ENCODE data around the gene RILPL1.
"Not testable (repeated sequence)": the region's sequence is repeated elsewhere in the genome, so short reads cannot be mapped to it uniquely, and the experiment has no call there.

The RILPL1 gene

DNA sequence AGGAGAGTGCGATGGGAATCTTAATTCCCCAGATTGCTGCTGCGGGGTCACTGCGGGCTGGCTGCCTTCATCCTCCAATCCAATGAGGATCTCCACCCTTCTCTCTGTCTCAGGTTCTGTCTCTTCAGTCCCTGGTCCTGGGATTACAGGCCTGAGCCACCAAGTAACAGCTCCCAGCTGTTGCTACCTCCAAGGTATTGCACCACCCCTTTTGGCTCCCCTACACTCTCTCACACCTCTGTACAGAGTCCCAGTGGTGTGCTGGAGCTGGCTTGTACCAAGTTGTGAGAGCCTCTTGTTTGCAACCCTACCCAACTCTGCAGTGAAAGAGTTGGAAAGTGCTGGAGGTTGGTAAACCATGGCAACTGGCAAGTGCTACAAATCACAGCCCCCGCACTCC lies 10.0 kb upstream of the RILPL1 start:
- H3K9ac ChIP-seq (ENCODE audit: insufficient read length, low read depth): no peak overlapping the region
- H3K27me3 ChIP-seq (ENCODE audit: insufficient read depth, insufficient read length): no peaks in the 10 kb centered on the region
- no peak for DNase-seq (ENCODE audit: low read depth, low spot score)
- peaks cover 8% of the 10 kb centered on the region; the same call in 1 of the 2 replicates for H3K9me3 ChIP-seq (ENCODE audit: insufficient read depth, low read length)
- H3K4me3 ChIP-seq (ENCODE audit: insufficient read length, low read depth): no peak overlapping the region
- TF ChIP-seq ZNF274 (IDR thresholded peaks at IDR 0.05; ENCODE audit: low read depth, low read length): no peak
- no peaks in the 10 kb centered on the region for H3K36me3 ChIP-seq (ENCODE audit: insufficient read depth, insufficient read length, low read length)
- H3K4me1 ChIP-seq (ENCODE audit: insufficient read depth, insufficient read length): no peaks in the 10 kb centered on the region

DNA sequence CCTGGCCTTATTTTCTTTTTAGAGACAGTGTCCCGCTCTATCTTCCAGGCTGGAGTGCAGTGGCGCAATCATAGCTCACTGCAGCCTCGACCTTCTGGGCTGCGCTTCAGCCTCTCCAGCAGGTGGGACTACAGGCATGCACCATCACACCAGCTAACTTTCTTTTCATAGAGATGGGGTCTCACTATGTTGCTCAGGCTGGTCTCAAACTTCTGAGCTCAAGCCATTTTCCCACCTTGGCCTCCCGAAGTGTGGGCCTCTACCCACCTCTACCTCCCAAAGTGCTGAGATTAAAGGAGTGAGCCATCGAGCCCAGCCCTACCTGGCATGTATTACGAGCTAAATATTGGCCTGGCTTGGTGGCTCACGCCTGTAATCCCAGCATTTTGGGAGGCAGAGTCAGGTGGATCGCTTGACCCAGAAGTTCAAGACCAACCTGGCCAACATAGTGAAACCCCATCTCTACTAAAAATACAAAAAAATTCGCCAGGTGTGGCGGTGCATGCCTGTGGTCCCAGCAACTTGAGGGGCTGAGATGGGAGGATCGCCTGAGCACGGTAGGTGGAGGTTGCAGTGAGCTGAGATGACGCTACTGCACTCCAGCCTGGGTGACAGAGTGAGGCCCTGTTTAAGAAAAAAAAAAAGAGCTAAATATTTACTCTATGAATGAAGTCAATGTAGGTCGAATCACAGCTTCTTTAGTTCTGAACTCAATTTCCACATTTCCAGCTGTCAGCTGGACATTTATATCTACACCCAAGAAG lies 7.6 kb upstream of the RILPL1 start:
- Histone ChIP-seq H3K27me3 (ENCODE audit: insufficient read depth, insufficient read length) (no peaks in the 10 kb centered on the region), H3K36me3 (ENCODE audit: insufficient read depth, insufficient read length, low read length) (no peaks in the 10 kb centered on the region), H3K9me3 (ENCODE audit: insufficient read depth, low read length) (no peaks in the 10 kb centered on the region), H3K4me3 (ENCODE audit: insufficient read length, low read depth) (no peak overlapping the region), H3K4me1 (ENCODE audit: insufficient read depth, insufficient read length) (no peaks in the 10 kb centered on the region), H3K9ac (ENCODE audit: insufficient read length, low read depth) (no peak overlapping the region)
- no peak for TF ChIP-seq YY1 (IDR thresholded peaks at IDR 0.05; ENCODE audit: insufficient read depth, insufficient read length)
- DNase-seq (ENCODE audit: low read depth, low spot score): no peak

DNA sequence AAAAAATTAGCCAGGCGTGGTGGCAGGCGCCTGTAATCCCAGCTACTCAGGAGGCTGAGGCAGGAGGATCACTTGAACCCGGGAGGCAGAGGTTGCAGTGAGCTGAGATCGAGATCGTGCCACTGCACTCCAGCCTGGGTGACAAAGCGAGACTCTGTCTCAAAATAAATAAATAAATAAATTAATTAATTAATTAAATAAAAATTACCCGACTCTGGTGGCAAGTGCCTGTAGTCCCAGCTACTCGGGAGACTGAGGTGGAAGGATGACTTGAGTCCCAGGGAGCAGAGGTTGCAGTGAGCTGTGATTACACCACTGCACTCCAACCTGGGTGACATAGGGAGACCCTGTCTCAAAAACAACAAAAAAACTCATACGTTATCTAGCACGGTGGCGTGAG lies 2.4 kb upstream of the RILPL1 start:
- not testable (repeated sequence) for H3K9me3 ChIP-seq (ENCODE audit: insufficient read depth, low read length); H3K9ac ChIP-seq (ENCODE audit: insufficient read length, low read depth); H3K4me3 ChIP-seq (ENCODE audit: insufficient read length, low read depth); H3K4me1 ChIP-seq (ENCODE audit: insufficient read depth, insufficient read length); DNase-seq (ENCODE audit: low read depth, low spot score); H3K27me3 ChIP-seq (ENCODE audit: insufficient read depth, insufficient read length)
- H3K36me3 ChIP-seq (ENCODE audit: insufficient read depth, insufficient read length, low read length): peaks cover 11% of the 10 kb centered on the region

DNA sequence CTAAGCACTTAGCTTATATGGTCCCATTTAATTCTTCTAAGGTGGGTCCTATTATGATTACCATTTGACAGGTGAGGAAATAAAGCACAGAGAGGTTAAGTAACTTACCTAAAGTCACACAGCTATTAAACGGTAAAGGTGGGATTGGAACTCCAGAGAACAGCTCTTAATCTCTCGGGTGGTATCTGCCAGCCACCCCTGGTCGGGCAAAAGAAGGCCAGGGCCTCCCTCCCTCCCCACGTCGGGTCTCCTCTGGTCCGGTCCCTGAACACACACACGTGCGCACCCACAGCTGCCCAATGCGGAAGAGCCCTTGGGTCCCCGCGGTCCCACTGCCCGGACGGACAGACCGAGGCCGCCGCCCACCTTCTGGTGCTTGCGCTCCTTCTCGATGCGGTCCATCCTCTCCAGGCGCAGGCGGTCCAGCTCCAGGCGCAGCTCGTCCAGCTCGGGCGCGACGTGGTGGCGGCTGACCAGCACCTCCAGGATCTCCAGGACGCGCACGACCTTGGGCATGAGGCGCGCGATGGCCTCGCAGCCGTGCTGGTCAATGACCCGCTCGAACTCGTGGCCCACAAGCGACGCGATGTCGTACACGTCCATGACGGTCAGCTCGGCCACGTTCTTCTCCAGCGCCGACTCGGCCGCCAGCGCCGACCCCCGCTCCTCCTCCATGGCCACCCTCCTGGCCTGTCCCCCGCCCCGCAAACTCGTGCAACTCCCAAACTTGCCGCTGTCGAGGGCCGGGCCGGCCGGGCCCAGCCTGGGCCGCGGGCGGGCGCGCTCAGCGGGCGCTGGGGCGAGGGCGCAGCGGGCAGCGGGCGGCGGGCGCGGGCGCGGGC lies 490 bp downstream of the RILPL1 start:
- H3K4me3 ChIP-seq (ENCODE audit: insufficient read length, low read depth): peak overlapping the region; percentile 97
- DNase-seq (ENCODE audit: low read depth, low spot score): no peak
- H3K36me3 ChIP-seq (ENCODE audit: insufficient read depth, insufficient read length, low read length): peaks cover 31% of the 10 kb centered on the region
- H3K9me3 ChIP-seq (ENCODE audit: insufficient read depth, low read length): no peaks in the 10 kb centered on the region
- H3K27me3 ChIP-seq (ENCODE audit: insufficient read depth, insufficient read length): no peaks in the 10 kb centered on the region
- no peak for TF ChIP-seq ZNF274 (IDR thresholded peaks at IDR 0.05; ENCODE audit: low read depth, low read length)
- no peak for TF ChIP-seq SUZ12 (IDR thresholded peaks at IDR 0.05; ENCODE audit: extremely low read depth, insufficient read depth, insufficient read length)
- TF ChIP-seq YY1 (IDR thresholded peaks at IDR 0.05; ENCODE audit: insufficient read depth, insufficient read length): no peak
- H3K4me1 ChIP-seq (ENCODE audit: insufficient read depth, insufficient read length): peaks cover 5% of the 10 kb centered on the region
- peak overlapping the region; percentile 99 for H3K9ac ChIP-seq (ENCODE audit: insufficient read length, low read depth)

DNA sequence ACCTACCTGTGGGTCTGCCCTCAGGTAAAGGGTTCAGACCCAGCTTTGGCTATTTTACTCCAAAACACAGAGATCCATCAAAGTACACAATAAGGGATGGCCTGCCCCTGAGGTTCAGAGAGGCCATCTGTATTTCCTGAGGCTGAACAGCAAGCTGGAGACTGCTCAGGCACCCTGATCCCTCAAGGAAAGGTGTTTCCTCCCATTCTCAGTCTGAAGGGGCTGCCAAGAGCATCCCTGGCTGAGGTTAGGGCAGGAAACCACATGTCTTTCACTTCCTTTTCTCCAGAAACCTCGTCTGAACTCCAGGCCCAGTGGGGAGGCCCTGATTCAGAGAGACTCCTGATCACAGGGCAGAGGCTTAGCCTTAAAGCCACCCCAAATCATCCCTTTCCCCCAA lies 1.5 kb downstream of the RILPL1 start:
- Histone ChIP-seq H3K4me3 (ENCODE audit: insufficient read length, low read depth) (peak overlapping the region; percentile 97), H3K27me3 (ENCODE audit: insufficient read depth, insufficient read length) (no peaks in the 10 kb centered on the region), H3K4me1 (ENCODE audit: insufficient read depth, insufficient read length) (peaks cover 5% of the 10 kb centered on the region), H3K9me3 (ENCODE audit: insufficient read depth, low read length) (no peaks in the 10 kb centered on the region), H3K9ac (ENCODE audit: insufficient read length, low read depth) (peak overlapping the region; percentile 66), H3K36me3 (ENCODE audit: insufficient read depth, insufficient read length, low read length) (peaks cover 38% of the 10 kb centered on the region)
- no peak for DNase-seq (ENCODE audit: low read depth, low spot score)
- TF ChIP-seq SUZ12 (IDR thresholded peaks at IDR 0.05; ENCODE audit: extremely low read depth, insufficient read depth, insufficient read length): no peak
- TF ChIP-seq YY1 (IDR thresholded peaks at IDR 0.05; ENCODE audit: insufficient read depth, insufficient read length): no peak
- TF ChIP-seq ZNF274 (IDR thresholded peaks at IDR 0.05; ENCODE audit: low read depth, low read length): no peak

DNA sequence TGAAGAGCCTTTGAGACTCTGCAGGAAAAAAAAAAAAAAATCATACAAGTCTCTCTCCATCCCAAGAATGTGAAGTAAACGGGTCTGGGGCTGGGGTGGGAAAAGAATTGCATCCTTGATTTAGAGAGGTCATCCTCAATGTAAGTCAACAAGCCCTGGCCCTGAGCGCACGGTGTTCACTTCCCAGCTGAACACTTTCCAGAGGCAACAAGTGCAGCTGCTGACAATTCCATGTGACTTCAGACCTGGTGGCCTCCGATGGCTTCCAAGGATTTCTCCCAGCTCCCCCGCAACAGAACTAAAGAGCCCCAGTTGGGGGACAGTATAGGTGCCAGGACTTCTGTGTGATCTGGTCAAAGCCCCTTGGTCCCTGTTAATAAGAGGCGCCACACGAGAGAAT lies 2.4 kb downstream of the RILPL1 start:
- TF ChIP-seq ZNF274 (IDR thresholded peaks at IDR 0.05; ENCODE audit: low read depth, low read length) (no peak), SUZ12 (IDR thresholded peaks at IDR 0.05; ENCODE audit: extremely low read depth, insufficient read depth, insufficient read length) (no peak)

DNA sequence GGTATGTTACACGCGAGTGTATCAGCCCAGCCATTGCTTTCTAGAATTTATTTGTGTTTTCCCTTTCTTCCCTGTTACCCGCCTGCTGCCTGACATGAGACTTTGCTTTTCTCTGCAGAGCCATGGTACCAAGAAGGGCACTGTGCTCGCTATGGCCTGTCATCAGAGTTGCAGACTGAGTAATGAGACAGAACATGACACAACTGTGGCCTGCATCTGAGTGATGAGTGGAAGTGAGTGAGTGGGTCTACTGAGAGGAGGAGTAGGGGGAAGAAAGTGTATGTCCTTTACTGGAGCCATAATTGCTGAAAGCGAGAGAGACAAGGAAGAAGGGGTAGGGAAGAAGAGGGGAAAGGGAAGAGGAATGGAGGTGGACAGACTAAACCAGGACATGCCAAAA lies 2.9 kb downstream of the RILPL1 start:
- TF ChIP-seq YY1 (IDR thresholded peaks at IDR 0.05; ENCODE audit: insufficient read depth, insufficient read length) (no peak), SUZ12 (IDR thresholded peaks at IDR 0.05; ENCODE audit: extremely low read depth, insufficient read depth, insufficient read length) (no peak), ZNF274 (IDR thresholded peaks at IDR 0.05; ENCODE audit: low read depth, low read length) (no peak)
- Histone ChIP-seq H3K4me1 (ENCODE audit: insufficient read depth, insufficient read length) (peaks cover 5% of the 10 kb centered on the region), H3K4me3 (ENCODE audit: insufficient read length, low read depth) (no peak overlapping the region), H3K9ac (ENCODE audit: insufficient read length, low read depth) (no peak overlapping the region), H3K36me3 (ENCODE audit: insufficient read depth, insufficient read length, low read length) (peaks cover 41% of the 10 kb centered on the region), H3K27me3 (ENCODE audit: insufficient read depth, insufficient read length) (no peaks in the 10 kb centered on the region), H3K9me3 (ENCODE audit: insufficient read depth, low read length) (no peaks in the 10 kb centered on the region)
- DNase-seq (ENCODE audit: low read depth, low spot score): no peak

More for the DNA sequence above, 2.4 kb downstream of the RILPL1 start:
- H3K4me3 ChIP-seq (ENCODE audit: insufficient read length, low read depth): no peak overlapping the region
- no peak for DNase-seq (ENCODE audit: low read depth, low spot score)
- H3K36me3 ChIP-seq (ENCODE audit: insufficient read depth, insufficient read length, low read length): peaks cover 41% of the 10 kb centered on the region
- no peaks in the 10 kb centered on the region for H3K27me3 ChIP-seq (ENCODE audit: insufficient read depth, insufficient read length)
- H3K9me3 ChIP-seq (ENCODE audit: insufficient read depth, low read length): no peaks in the 10 kb centered on the region
- H3K4me1 ChIP-seq (ENCODE audit: insufficient read depth, insufficient read length): peaks cover 5% of the 10 kb centered on the region
- no peak overlapping the region for H3K9ac ChIP-seq (ENCODE audit: insufficient read length, low read depth)
